Placental pericyte (primary cell): ENCODE results near the gene SLC46A2. TPM values are rescaled to one million over a fixed set of nuclear protein-coding genes. Genes with fewer than 3 reads are reported as not detected.

Experiments used
- total RNA-seq: library from RNA; depleted of rRNA; stranded (reverse); fragments of >200 nt; gene quantifications from 2 replicates; pipeline ENCODE4 v1.2.3, GENCODE V29; 2012

The SLC46A2 gene, protein sequence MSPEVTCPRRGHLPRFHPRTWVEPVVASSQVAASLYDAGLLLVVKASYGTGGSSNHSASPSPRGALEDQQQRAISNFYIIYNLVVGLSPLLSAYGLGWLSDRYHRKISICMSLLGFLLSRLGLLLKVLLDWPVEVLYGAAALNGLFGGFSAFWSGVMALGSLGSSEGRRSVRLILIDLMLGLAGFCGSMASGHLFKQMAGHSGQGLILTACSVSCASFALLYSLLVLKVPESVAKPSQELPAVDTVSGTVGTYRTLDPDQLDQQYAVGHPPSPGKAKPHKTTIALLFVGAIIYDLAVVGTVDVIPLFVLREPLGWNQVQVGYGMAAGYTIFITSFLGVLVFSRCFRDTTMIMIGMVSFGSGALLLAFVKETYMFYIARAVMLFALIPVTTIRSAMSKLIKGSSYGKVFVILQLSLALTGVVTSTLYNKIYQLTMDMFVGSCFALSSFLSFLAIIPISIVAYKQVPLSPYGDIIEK
- total RNA-seq = not detected in 2 replicates

DNA sequence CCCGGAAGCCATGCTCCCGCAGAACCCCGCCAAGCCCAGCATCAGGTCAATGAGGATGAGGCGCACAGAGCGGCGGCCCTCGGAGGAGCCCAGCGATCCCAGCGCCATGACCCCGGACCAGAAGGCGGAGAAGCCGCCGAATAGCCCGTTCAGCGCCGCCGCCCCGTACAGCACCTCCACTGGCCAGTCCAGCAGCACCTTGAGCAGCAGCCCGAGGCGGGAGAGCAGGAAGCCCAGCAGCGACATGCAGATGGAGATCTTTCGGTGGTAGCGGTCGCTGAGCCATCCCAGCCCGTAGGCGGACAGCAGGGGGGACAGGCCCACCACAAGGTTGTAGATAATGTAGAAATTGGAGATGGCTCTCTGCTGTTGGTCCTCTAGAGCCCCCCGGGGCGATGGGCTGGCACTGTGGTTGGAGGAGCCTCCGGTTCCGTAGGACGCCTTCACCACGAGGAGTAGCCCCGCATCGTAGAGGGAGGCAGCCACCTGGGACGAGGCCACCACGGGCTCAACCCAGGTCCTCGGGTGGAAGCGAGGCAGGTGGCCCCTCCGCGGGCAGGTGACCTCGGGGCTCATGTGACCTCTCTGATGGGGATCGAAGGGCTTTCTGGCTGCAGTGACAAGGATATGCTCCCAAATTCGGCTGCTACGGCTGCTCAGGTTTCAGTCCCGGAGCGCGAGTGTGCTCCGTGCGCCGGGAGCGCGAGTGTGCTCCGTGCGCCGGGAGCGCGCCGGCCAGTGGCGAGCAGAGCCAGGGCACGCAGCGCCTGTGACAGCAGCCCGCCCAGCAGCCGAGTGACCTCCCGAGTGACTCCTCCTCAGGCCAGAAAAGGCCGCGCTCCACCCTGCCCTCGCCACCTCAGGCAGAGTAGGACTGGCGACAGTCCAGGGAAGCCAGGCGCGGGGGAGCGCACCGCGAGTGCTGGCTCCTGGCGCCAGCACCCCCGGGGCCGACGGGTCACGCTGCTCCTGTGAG, at the start of gene SLC46A2:
Gene SLC46A2 (minus strand): TSS at position 771 of the 976 bp plus-strand sequence. CDS start 195 bp downstream, at position 576.

Other genes with a start within 250 kb of the SLC46A2 start
- 12.0 and 22.5 TPM in 2 replicates for gene INIP, start 172.8 kb downstream of the SLC46A2 start, total RNA-seq
- 20.2 and 32.0 TPM in 2 replicates for gene SNX30, start 140.1 kb downstream of the SLC46A2 start, total RNA-seq
- gene ZNF883, start 121.3 kb upstream of the SLC46A2 start, total RNA-seq = under 0.01 and 0.22 TPM in 2 replicates
- 1.1 and 2.1 TPM in 2 replicates for gene ZFP37, start 165.8 kb upstream of the SLC46A2 start, total RNA-seq